HG02759 (cell line): ENCODE results near the gene AKT1S1.

Experiments used
- ATAC-seq: cut with Tn5 transposase; IDR thresholded peaks from one replicate; pipeline ENCODE4 v1.9.1; 2021; ENCODE audit warnings: mild to moderate bottlenecking, moderate library complexity; ENCODE audit not compliant: unreplicated experiment

AKT1S1 gene

GRCh38 chr19:49887037-49887664 lies 10.0 kb upstream of the AKT1S1 start:
- no peak for ATAC-seq

- no peak for ATAC-seq
These were observed 7.6 kb upstream of the AKT1S1 start for GRCh38 chr19:49884760-49885159.

- no peak for ATAC-seq
These were observed 7.0 kb upstream of the AKT1S1 start for GRCh38 chr19:49884109-49884508.

GRCh38 chr19:49883094-49883493 lies 5.9 kb upstream of the AKT1S1 start:
- no peak for ATAC-seq

GRCh38 chr19:49882643-49883042 lies 5.5 kb upstream of the AKT1S1 start:
- ATAC-seq: no peak

GRCh38 chr19:49881672-49882394 lies 4.7 kb upstream of the AKT1S1 start:
- no peak for ATAC-seq

GRCh38 chr19:49881186-49881585 lies 4.0 kb upstream of the AKT1S1 start:
- ATAC-seq: no peak

GRCh38 chr19:49880162-49880869 lies 3.2 kb upstream of the AKT1S1 start:
- ATAC-seq: no peak

- ATAC-seq: no peak
These were observed 2.2 kb upstream of the AKT1S1 start for GRCh38 chr19:49879243-49879963.

- ATAC-seq: no peak
These were observed 1.6 kb upstream of the AKT1S1 start for GRCh38 chr19:49878744-49879070.

- peak; percentile 52 for ATAC-seq
These were observed 956 bp upstream of the AKT1S1 start for GRCh38 chr19:49877879-49878743.

- peak; percentile 48 for ATAC-seq
These were observed 634 bp downstream of the AKT1S1 start for GRCh38 chr19:49876422-49877019.

GRCh38 chr19:49875857-49876421 lies 1.2 kb downstream of the AKT1S1 start:
- no peak for ATAC-seq

GRCh38 chr19:49875177-49875576 lies 2.0 kb downstream of the AKT1S1 start:
- no peak for ATAC-seq

- ATAC-seq: no peak
These were observed 2.5 kb downstream of the AKT1S1 start for GRCh38 chr19:49874503-49875157.

GRCh38 chr19:49873834-49874233 lies 3.3 kb downstream of the AKT1S1 start:
- ATAC-seq: no peak

- ATAC-seq: no peak
These were observed 4.0 kb downstream of the AKT1S1 start for GRCh38 chr19:49873129-49873521.

GRCh38 chr19:49872245-49873128 lies 4.7 kb downstream of the AKT1S1 start:
- ATAC-seq: no peak
